ENCODE results near the gene CDH15.

DNA sequence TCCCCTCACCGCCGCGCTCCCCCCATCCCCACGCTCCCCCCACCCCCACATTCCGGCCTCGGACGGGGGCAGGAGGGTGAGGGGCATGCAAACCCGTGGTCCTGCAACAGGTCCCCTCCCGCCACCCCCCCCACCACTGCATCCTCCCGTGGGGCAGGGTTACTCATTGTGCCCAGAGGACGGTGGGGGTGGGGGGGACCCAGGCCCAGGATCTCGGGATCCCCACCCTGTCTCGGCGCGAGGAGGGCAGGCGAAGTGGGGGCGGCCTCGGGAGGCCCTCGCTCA, 20.3 kb downstream of the CDH15 start:
- TF ChIP-seq CTCF (IDR thresholded peaks at IDR 0.05; ENCODE audit: low read depth, low read length, poor library complexity, severe bottlenecking) (no peak), EZH2phosphoT487 (IDR thresholded peaks at IDR 0.05; ENCODE audit: borderline replicate concordance, low read length) (no peak)
